Measurements from ENCODE around the gene FZR1. TPM values are rescaled to one million over a fixed set of nuclear protein-coding genes. Genes with fewer than 3 reads are reported as not detected.

FZR1 gene
- total and polyA plus RNA-seq, 5 experiments from 2014 or later = 8.1 to 65.1 (median 11.8) TPM

GRCh38 chr19:3492919-3493318 is 13.2 kb upstream of the FZR1 start:
- H3K4me1 Mint-ChIP-seq = peaks cover 3 to 21% (median 6%) of the 10 kb centered on the region in 4 donors
- ATAC-seq (no peak), DNase-seq (no peak)
- peak overlapping the region in 1 of 10 donors; percentile 51 for H3K27ac Mint-ChIP-seq
- H3K36me3 Mint-ChIP-seq = peaks cover 0 to 43% (median 8%) of the 10 kb centered on the region in 3 donors
- H3K9me3 Mint-ChIP-seq = no peaks in the 10 kb centered on the region
- no peak overlapping the region for H3K4me3 Mint-ChIP-seq
- POLR2A ChIA-PET = interaction anchor here (1.1 kb wide), 1 partner anchor 12 kb away, joined by 3 read pairs; no protein-coding TSS in a partner anchor
- H3K27me3 Mint-ChIP-seq = no peaks in the 10 kb centered on the region

GRCh38 chr19:3493651-3494050 is 12.5 kb upstream of the FZR1 start:
- H3K27me3 Mint-ChIP-seq = no peaks in the 10 kb centered on the region
- no peak overlapping the region for H3K4me3 Mint-ChIP-seq
- peaks cover 0 to 43% (median 8%) of the 10 kb centered on the region in 3 donors for H3K36me3 Mint-ChIP-seq
- POLR2A ChIA-PET = no interaction called here
- no peak overlapping the region for H3K27ac Mint-ChIP-seq
- peaks cover 4 to 25% (median 9%) of the 10 kb centered on the region in 4 donors for H3K4me1 Mint-ChIP-seq
- DNase-seq = no peak
- no peaks in the 10 kb centered on the region for H3K9me3 Mint-ChIP-seq
- no peak for ATAC-seq

GRCh38 chr19:3494051-3494450 is 12.1 kb upstream of the FZR1 start:
- peaks cover 0 to 43% (median 8%) of the 10 kb centered on the region in 3 donors for H3K36me3 Mint-ChIP-seq
- H3K27me3 Mint-ChIP-seq = no peaks in the 10 kb centered on the region
- DNase-seq (no peak), ATAC-seq (peak in 1 of 2 donors; percentile 73)
- H3K4me3 Mint-ChIP-seq = no peak overlapping the region
- H3K27ac Mint-ChIP-seq = no peak overlapping the region
- POLR2A ChIA-PET = no interaction called here
- H3K4me1 Mint-ChIP-seq = peaks cover 6 to 29% (median 12%) of the 10 kb centered on the region in 4 donors
- no peaks in the 10 kb centered on the region for H3K9me3 Mint-ChIP-seq

DNA sequence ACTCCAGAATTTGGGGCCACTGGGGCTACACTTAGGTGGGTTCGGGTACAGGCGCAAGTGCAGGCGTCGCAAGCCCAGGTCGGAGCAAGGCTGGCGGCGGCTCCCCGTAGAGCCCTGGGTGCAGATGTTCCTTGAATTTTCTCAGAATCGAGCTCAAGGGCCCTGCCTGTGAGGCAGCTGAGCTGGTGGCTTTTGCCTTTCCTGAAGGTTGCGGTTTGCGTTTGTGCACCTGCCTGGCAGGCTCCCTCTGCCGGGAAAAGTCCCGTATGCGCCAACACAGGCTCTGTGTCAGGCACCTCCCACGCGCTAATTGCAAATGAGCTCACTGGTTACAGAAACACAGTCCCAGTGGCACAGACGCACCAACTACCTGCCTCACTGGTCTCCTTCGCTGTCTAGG is 11.6 kb upstream of the FZR1 start:
- peak overlapping the region in 4 of 10 donors; percentile 25 to 80 (median 38) for H3K27ac Mint-ChIP-seq
- DNase-seq = peak in 2 of 10 donors; percentile 21 to 40
- peaks cover 0 to 41% (median 8%) of the 10 kb centered on the region in 3 donors for H3K36me3 Mint-ChIP-seq
- POLR2A ChIA-PET = interaction anchor here (0.5 kb wide), 1 partner anchor 14 kb away, joined by 4 read pairs; no protein-coding TSS in a partner anchor
- H3K4me3 Mint-ChIP-seq = peak overlapping the region in 3 of 10 donors; percentile 6 to 37 (median 34)
- H3K9me3 Mint-ChIP-seq = no peaks in the 10 kb centered on the region
- ATAC-seq = peak; percentile 60 to 67
- H3K4me1 Mint-ChIP-seq = peaks cover 8 to 31% (median 15%) of the 10 kb centered on the region in 4 donors
- H3K27me3 Mint-ChIP-seq = no peaks in the 10 kb centered on the region

DNA sequence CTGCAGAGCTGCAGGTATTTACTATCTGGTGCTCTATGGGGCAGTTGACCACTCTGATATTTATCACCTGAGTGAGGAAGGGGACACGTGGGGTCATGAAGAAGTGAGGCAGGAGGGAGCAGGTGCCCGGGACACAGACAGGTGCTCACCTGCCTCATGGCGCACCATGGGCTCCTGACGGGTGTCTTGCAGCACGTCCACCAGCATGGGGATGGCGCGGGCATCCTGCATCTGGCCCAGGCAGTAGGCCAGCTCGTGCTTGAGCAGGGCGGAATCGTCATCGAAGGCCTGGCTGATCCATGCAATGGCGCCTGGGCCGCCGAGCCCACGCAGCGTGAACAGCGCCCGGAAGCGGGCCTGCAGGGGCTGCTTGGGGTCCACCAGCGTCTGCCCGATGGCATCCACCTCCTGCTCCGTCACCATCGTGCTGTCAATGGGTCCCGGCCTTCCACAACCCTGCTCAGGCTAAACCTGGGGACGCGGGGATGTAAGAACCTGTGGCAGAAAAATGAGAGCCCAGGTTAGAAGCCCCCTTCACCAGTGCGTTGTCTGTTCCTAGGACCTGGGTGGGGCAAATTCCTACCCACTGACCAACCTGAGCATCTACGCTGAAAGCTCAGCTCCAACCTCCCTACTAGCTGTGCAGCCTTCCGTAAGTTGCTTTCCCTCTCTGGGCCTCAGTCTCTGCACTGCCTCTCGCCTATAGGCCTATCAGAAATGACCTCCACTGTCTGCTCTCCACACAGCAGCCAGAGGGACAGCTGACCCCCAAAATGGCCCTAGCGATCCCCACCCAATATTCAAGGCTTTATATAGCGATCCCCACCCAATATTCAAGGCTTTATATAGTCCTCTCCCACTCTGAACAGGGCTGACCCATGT is 9.5 kb upstream of the FZR1 start:
- DNase-seq (no peak), ATAC-seq (no peak)
- no peaks in the 10 kb centered on the region for H3K27me3 Mint-ChIP-seq
- peaks cover 13 to 44% (median 27%) of the 10 kb centered on the region in 4 donors for H3K4me1 Mint-ChIP-seq
- POLR2A ChIA-PET = interaction anchor here (0.5 to 0.6 kb wide), 2 partner anchors 279 to 967 kb away, joined by 3 to 6 read pairs; no protein-coding TSS in a partner anchor
- H3K4me3 Mint-ChIP-seq = peak overlapping the region in 1 of 10 donors; percentile 55
- peak overlapping the region in 3 of 10 donors; percentile 9 to 19 (median 16) for H3K27ac Mint-ChIP-seq
- H3K9me3 Mint-ChIP-seq = no peaks in the 10 kb centered on the region
- H3K36me3 Mint-ChIP-seq = peaks cover 0 to 39% (median 8%) of the 10 kb centered on the region in 3 donors

GRCh38 chr19:3497757-3498520 is 8.2 kb upstream of the FZR1 start:
- Mint-ChIP-seq H3K27ac (peak overlapping the region in 2 of 10 donors; percentile 41 to 46), H3K36me3 (peaks cover 0 to 35% (median 5%) of the 10 kb centered on the region in 3 donors), H3K9me3 (no peaks in the 10 kb centered on the region), H3K4me1 (peaks cover 13 to 44% (median 26%) of the 10 kb centered on the region in 4 donors), H3K27me3 (no peaks in the 10 kb centered on the region), H3K4me3 (peak overlapping the region in 7 of 10 donors; percentile 3 to 72 (median 22))
- ATAC-seq = no peak
- DNase-seq = no peak
- POLR2A ChIA-PET = interaction anchor here (0.7 kb wide), 2 partner anchors 54 to 127 kb away, joined by 3 to 5 read pairs; no protein-coding TSS in a partner anchor

DNA sequence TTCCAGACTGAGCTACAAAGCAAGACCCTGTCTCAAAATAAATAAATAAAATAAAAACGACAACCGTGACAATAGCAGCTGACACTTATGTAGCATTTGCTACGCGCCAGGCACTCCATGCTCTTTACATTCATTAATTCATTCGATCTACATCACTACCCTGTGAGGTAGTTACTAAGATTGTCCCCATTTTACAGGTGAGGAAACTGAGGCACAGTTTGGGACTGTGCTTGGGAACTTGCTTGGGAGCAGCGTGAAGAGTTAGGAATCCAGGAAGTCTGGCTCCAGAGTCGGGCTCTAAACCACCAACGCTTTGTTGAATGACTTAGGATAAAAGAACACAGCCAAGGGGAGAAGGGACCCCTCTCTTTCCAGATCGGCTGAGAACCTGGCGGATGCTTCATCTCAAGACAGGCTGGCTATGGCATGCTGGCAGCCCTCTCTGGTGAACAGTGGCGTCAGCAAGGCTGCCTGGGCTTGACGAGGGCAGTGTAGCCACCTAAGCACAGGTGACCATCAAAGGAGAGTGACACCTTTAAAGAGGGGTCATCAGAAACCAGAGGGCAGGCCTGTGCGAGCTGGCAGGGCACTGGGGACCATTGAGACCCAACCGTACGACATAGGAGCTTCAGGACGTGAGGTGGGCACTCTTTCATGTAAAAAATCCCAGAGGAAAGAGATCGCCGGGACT is 6.2 kb upstream of the FZR1 start:
- no peak for ATAC-seq
- H3K27me3 Mint-ChIP-seq = no peaks in the 10 kb centered on the region
- peak overlapping the region; percentile 96 to 99 (median 98) for H3K27ac Mint-ChIP-seq
- peak in 1 of 10 donors; percentile 1 for DNase-seq
- peaks cover 16 to 39% (median 29%) of the 10 kb centered on the region in 4 donors for H3K4me1 Mint-ChIP-seq
- no peaks in the 10 kb centered on the region for H3K9me3 Mint-ChIP-seq
- H3K4me3 Mint-ChIP-seq = peak overlapping the region; percentile 88 to 97 (median 92)
- POLR2A ChIA-PET = interaction anchor here (0.6 to 1.0 kb wide), 8 partner anchors 17 to 967 kb away, joined by 3 to 6 read pairs (median 3); partner anchors contain the start of gene S1PR4
- peaks cover 0 to 23% (median 5%) of the 10 kb centered on the region in 3 donors for H3K36me3 Mint-ChIP-seq

DNA sequence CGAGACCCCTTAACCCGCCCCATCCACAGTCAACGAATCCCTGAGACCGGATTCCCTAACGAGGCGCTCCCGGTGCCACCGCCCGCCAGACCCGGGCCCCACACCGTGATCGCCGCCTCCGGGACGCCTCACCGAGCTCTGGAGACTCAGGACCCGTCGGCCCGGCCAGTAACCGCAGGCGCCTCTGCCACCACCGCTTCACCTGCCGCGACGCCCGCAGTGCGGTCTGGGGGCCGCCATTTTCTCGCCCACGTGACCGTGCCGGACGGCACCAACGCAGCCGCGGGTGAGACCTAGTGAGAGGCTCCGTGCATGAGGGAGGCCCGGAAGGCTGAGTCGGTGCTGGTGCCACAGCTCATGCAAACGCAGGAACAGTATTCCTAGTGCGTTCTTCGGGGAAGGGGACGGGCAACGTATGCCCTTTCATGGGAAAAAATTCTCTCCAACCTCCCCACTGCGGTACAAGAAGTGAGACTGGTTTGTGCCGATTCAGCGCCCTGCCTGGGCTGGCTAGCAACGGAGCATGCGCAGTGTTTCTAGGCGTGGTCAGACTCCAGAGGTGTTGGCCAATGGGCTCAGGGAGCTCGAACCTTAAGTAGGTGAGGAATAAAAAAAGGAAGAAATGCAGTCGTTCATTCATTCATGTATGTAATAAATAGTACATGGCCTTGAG is 5.5 kb upstream of the FZR1 start, which contains the start of gene DOHH:
DOHH (minus strand) TSS at position 246 of the 673 bp plus-strand sequence. CDS start 3,860 bp downstream, outside the sequence.
- ATAC-seq = peak; percentile 89 to 91
- no peaks in the 10 kb centered on the region for H3K27me3 Mint-ChIP-seq
- H3K36me3 Mint-ChIP-seq = peaks cover 0 to 17% (median 5%) of the 10 kb centered on the region in 3 donors

DNA sequence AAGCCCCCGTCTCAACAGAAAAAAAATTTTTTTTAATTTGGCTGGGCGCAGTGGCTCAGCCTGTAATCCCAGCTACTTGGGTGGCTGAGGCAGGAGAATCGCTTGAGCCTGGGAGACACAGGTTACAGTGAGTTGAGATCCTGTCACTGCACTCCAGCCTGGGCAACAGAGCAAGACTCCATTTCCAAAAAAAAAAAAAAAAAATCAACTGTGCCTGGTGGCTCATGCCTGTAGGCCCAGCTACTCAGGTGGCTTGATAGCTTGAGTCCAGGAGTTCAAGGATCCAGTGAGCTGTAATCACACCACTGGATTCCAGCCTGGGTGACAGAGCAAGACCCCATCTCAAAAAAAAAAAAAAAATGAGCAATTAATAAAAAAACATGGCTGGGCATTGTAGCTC is 4.3 kb upstream of the FZR1 start:
- DNase-seq (no peak), ATAC-seq (no peak)
- Mint-ChIP-seq H3K4me1 (peaks cover 18 to 45% (median 36%) of the 10 kb centered on the region in 4 donors), H3K27me3 (no peaks in the 10 kb centered on the region), H3K36me3 (peaks cover 0 to 10% (median 4%) of the 10 kb centered on the region in 3 donors), H3K4me3 (peak overlapping the region in 1 of 10 donors; percentile 56), H3K9me3 (no peaks in the 10 kb centered on the region), H3K27ac (peak overlapping the region in 1 of 10 donors; percentile 29)
- POLR2A ChIA-PET = interaction anchor here (0.6 kb wide), 1 partner anchor 715 kb away, joined by 3 read pairs; no protein-coding TSS in a partner anchor

More for the DNA sequence above, 5.5 kb upstream of the FZR1 start, which contains the start of gene DOHH:
- DNase-seq = peak; percentile 84 to 98 (median 94)
- H3K9me3 Mint-ChIP-seq = no peaks in the 10 kb centered on the region
- H3K4me3 Mint-ChIP-seq = peak within 1 kb of the TSS; percentile 88 to 97 (median 92)
- peaks cover 17 to 40% (median 32%) of the 10 kb centered on the region in 4 donors for H3K4me1 Mint-ChIP-seq
- peak within 1 kb of the TSS; percentile 96 to 99 (median 98) for H3K27ac Mint-ChIP-seq
- POLR2A ChIA-PET = interaction anchor here (0.6 to 1.0 kb wide), 9 partner anchors 8 to 958 kb away, joined by 3 to 6 read pairs (median 3); partner anchors contain the start of genes HMG20B and S1PR4

DNA sequence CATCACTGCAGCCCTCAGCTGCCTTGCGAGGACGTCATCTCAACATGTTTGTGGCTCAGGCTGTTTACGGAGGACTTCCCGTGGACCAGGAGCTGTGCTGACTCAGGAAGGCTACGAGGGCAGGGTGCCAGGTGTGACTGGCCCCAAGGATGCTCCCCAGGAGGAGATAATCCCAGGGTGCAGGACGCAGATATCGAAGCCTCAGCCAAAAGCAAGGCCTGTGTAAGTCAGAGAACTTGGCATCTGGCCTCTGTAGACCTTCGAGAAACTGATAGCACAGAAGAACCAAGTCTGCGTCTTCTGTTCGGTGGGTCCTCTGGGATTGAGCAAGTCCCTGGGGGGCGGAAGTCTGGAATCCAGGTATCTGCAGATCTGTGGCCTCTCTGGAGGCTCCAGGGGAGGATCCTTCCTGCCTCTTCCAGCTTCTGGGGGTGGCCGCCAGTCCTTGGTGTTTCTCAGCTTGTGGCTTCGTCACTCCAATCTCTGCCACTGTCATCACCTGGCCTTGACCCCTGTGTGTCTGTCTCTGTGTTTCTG is 3.0 kb upstream of the FZR1 start:
- peaks cover 0 to 2% (median 0%) of the 10 kb centered on the region in 3 donors for H3K36me3 Mint-ChIP-seq
- H3K9me3 Mint-ChIP-seq = no peaks in the 10 kb centered on the region
- H3K4me1 Mint-ChIP-seq = peaks cover 18 to 46% (median 39%) of the 10 kb centered on the region in 4 donors
- POLR2A ChIA-PET = no interaction called here
- ATAC-seq (no peak), DNase-seq (no peak)
- H3K27me3 Mint-ChIP-seq = no peaks in the 10 kb centered on the region
- H3K4me3 Mint-ChIP-seq = no peak overlapping the region
- peak overlapping the region in 4 of 10 donors; percentile 53 to 95 (median 76) for H3K27ac Mint-ChIP-seq

- peak overlapping the region in 9 of 10 donors; percentile 52 to 99 (median 80) for H3K4me3 Mint-ChIP-seq
- ATAC-seq (no peak), DNase-seq (no peak)
- H3K4me1 Mint-ChIP-seq = peaks cover 21 to 54% (median 46%) of the 10 kb centered on the region in 4 donors
- peak overlapping the region; percentile 19 to 100 (median 97) for H3K27ac Mint-ChIP-seq
- POLR2A ChIA-PET = interaction anchor here (0.7 to 0.8 kb wide), 2 partner anchors 183 to 1164 kb away, joined by 3 to 5 read pairs; no protein-coding TSS in a partner anchor
- H3K36me3 Mint-ChIP-seq = peaks cover 0 to 15% (median 0%) of the 10 kb centered on the region in 3 donors
- no peaks in the 10 kb centered on the region for H3K27me3 Mint-ChIP-seq
- no peaks in the 10 kb centered on the region for H3K9me3 Mint-ChIP-seq
Observed at GRCh38 chr19:3504735-3505134, 1.4 kb upstream of the FZR1 start.

Measured in naive thymus-derived CD8-positive, alpha-beta T cell (primary cell).